ENCODE measurements around the gene MVB12A.

MVB12A gene

DNA sequence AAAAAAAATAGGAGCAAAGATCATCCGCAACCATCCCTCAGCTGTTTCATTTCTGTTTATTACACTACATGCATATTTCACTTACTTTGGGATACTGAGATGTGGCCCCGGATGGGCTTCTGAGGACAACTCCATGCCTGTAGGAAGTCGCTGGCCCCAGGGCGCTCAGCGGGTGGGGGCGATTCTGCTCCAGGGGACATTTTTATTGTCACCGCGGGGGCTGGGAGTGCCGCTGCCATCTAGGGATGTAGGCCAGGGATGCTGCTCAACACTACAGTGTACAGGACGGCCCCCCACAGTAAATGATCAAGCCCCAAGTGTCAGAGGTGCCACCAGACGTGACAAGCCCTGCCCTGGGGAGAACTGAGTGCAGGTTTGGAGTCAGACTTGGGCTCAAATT, 8.0 kb upstream of the MVB12A start:
- no peak overlapping the region for H3K14ac ChIP-seq (ENCODE audit: low read length)
- no peak overlapping the region for H2BK120ac ChIP-seq (ENCODE audit: low read depth, low read length)
- no peak overlapping the region for H3K4ac ChIP-seq (ENCODE audit: low read length)
- WGBS, 2 donors (ENCODE audit: extremely low coverage in 2 of 2, insufficient read length in 2 of 2, insufficient replicate concordance in 1 of 2) = no CpG with 5 or more reads among the region's 11 CpGs
- no peak overlapping the region for H2BK15ac ChIP-seq (ENCODE audit: low read length)
- H3K4me1 ChIP-seq (ENCODE audit: control insufficient read depth in 2 of 2, insufficient read depth in 1 of 2, low read depth in 1 of 2, low read length in 2 of 2) = peaks cover 6 to 12% of the 10 kb centered on the region in 2 donors
- no peak overlapping the region for H2BK12ac ChIP-seq (ENCODE audit: low read length)
- H2AFZ ChIP-seq (ENCODE audit: low read length) = peak overlapping the region; percentile 21
- peak overlapping the region; percentile 1 for H2AK5ac ChIP-seq (ENCODE audit: low read depth, low read length)
- no peak overlapping the region for H3K27ac ChIP-seq (replicated peaks; ENCODE audit: low read length)
- H3K9ac ChIP-seq (ENCODE audit: low read depth, low read length, poor library complexity) = no peak overlapping the region
- no peaks in the 10 kb centered on the region for H3K36me3 ChIP-seq (replicated peaks in 1 of 2; ENCODE audit: control insufficient read depth in 2 of 2, insufficient read depth in 2 of 2, low read length in 2 of 2)
- H3K9me3 ChIP-seq (replicated peaks in 1 of 2; ENCODE audit: control insufficient read depth in 2 of 2, insufficient read depth in 1 of 2, low read depth in 1 of 2, low read length in 2 of 2) = no peaks in the 10 kb centered on the region
- no peaks in the 10 kb centered on the region for H3K27me3 ChIP-seq (ENCODE audit: control insufficient read depth in 3 of 3, insufficient read depth in 3 of 3, low read depth in 1 of 3, low read length in 3 of 3)
- H2BK5ac ChIP-seq (ENCODE audit: low read length) = no peak overlapping the region
- DNase-seq (ENCODE audit: low spot score) = no peak
- no peak overlapping the region for H4K91ac ChIP-seq (ENCODE audit: low read depth, low read length, poor library complexity)
- no peaks in the 10 kb centered on the region for H3K79me1 ChIP-seq (ENCODE audit: low read depth, low read length)
- H4K8ac ChIP-seq (ENCODE audit: low read depth, low read length) = no peak overlapping the region
- no peak overlapping the region for H3K4me3 ChIP-seq (ENCODE audit: low read length in 2 of 2)
- no peak overlapping the region for H3K23ac ChIP-seq (ENCODE audit: low read depth, low read length, poor library complexity)
- H3K4me2 ChIP-seq (ENCODE audit: insufficient read depth, low read length, poor library complexity, severe bottlenecking) = no peak overlapping the region
- H3K18ac ChIP-seq (ENCODE audit: low read length) = no peak overlapping the region

- H3K23ac ChIP-seq (ENCODE audit: low read depth, low read length, poor library complexity) = no peak overlapping the region
- no peak overlapping the region for H3K14ac ChIP-seq (ENCODE audit: low read length)
- no peak overlapping the region for H3K4me3 ChIP-seq (ENCODE audit: low read length in 2 of 2)
- no peak overlapping the region for H2BK120ac ChIP-seq (ENCODE audit: low read depth, low read length)
- H2BK15ac ChIP-seq (ENCODE audit: low read length) = no peak overlapping the region
- H3K4ac ChIP-seq (ENCODE audit: low read length) = no peak overlapping the region
- no peak overlapping the region for H2AK5ac ChIP-seq (ENCODE audit: low read depth, low read length)
- no peak overlapping the region for H2BK5ac ChIP-seq (ENCODE audit: low read length)
- H3K4me1 ChIP-seq (ENCODE audit: control insufficient read depth in 2 of 2, insufficient read depth in 1 of 2, low read depth in 1 of 2, low read length in 2 of 2) = peaks cover 4 to 7% of the 10 kb centered on the region in 2 donors
- H4K8ac ChIP-seq (ENCODE audit: low read depth, low read length) = no peak overlapping the region
- H3K9me3 ChIP-seq (replicated peaks in 1 of 2; ENCODE audit: control insufficient read depth in 2 of 2, insufficient read depth in 1 of 2, low read depth in 1 of 2, low read length in 2 of 2) = no peaks in the 10 kb centered on the region
- H3K27me3 ChIP-seq (ENCODE audit: control insufficient read depth in 3 of 3, insufficient read depth in 3 of 3, low read depth in 1 of 3, low read length in 3 of 3) = no peaks in the 10 kb centered on the region
- no peak overlapping the region for H3K4me2 ChIP-seq (ENCODE audit: insufficient read depth, low read length, poor library complexity, severe bottlenecking)
- H3K27ac ChIP-seq (replicated peaks; ENCODE audit: low read length) = no peak overlapping the region
- no peak overlapping the region for H3K18ac ChIP-seq (ENCODE audit: low read length)
- H2AFZ ChIP-seq (ENCODE audit: low read length) = no peak overlapping the region
- DNase-seq (ENCODE audit: low spot score) = no peak
- H2BK12ac ChIP-seq (ENCODE audit: low read length) = no peak overlapping the region
- H4K91ac ChIP-seq (ENCODE audit: low read depth, low read length, poor library complexity) = no peak overlapping the region
- H3K9ac ChIP-seq (ENCODE audit: low read depth, low read length, poor library complexity) = no peak overlapping the region
- H3K36me3 ChIP-seq (replicated peaks in 1 of 2; ENCODE audit: control insufficient read depth in 2 of 2, insufficient read depth in 2 of 2, low read length in 2 of 2) = no peaks in the 10 kb centered on the region
- no peaks in the 10 kb centered on the region for H3K79me1 ChIP-seq (ENCODE audit: low read depth, low read length)
- WGBS, 2 donors (ENCODE audit: extremely low coverage in 2 of 2, insufficient read length in 2 of 2, insufficient replicate concordance in 1 of 2) = no CpG with 5 or more reads among the region's 8 CpGs
Observed at GRCh38 chr19:17414097-17414496, 5.8 kb upstream of the MVB12A start.

DNA sequence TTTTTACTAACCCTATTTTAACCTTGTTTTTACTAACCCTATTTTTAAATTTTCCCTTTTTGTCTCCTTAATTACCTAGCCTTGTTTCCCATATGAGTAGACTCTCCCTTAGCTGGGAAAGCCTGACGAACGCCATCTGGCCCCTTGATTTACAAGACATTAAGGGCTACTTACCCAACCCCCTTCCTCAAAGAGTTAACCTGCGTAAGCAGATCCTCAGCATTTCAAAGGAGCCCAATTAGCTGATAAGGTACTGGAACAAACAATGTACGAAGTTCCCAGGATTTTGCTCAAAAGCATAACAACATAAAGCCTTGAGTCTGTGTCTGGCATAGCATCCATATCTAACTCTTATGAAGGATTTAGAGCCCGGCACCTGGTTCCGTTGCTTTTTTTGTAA, 4.7 kb upstream of the MVB12A start:
- Histone ChIP-seq H2BK12ac (ENCODE audit: low read length) (no peak overlapping the region), H3K23ac (ENCODE audit: low read depth, low read length, poor library complexity) (no peak overlapping the region), H3K9me3 (replicated peaks in 1 of 2; ENCODE audit: control insufficient read depth in 2 of 2, insufficient read depth in 1 of 2, low read depth in 1 of 2, low read length in 2 of 2) (no peaks in the 10 kb centered on the region), H3K9ac (ENCODE audit: low read depth, low read length, poor library complexity) (no peak overlapping the region), H2BK15ac (ENCODE audit: low read length) (no peak overlapping the region), H3K18ac (ENCODE audit: low read length) (no peak overlapping the region), H2BK120ac (ENCODE audit: low read depth, low read length) (no peak overlapping the region), H3K27ac (replicated peaks; ENCODE audit: low read length) (no peak overlapping the region), H4K8ac (ENCODE audit: low read depth, low read length) (no peak overlapping the region), H3K14ac (ENCODE audit: low read length) (no peak overlapping the region), H2AFZ (ENCODE audit: low read length) (no peak overlapping the region), H3K4me3 (ENCODE audit: low read length in 2 of 2) (no peak overlapping the region), H2BK5ac (ENCODE audit: low read length) (no peak overlapping the region), H3K4ac (ENCODE audit: low read length) (no peak overlapping the region), H3K4me2 (ENCODE audit: insufficient read depth, low read length, poor library complexity, severe bottlenecking) (no peak overlapping the region), H3K27me3 (ENCODE audit: control insufficient read depth in 3 of 3, insufficient read depth in 3 of 3, low read depth in 1 of 3, low read length in 3 of 3) (no peaks in the 10 kb centered on the region), H2AK5ac (ENCODE audit: low read depth, low read length) (no peak overlapping the region), H3K4me1 (ENCODE audit: control insufficient read depth in 2 of 2, insufficient read depth in 1 of 2, low read depth in 1 of 2, low read length in 2 of 2) (peaks cover 6 to 7% of the 10 kb centered on the region in 2 donors), H3K36me3 (replicated peaks in 1 of 2; ENCODE audit: control insufficient read depth in 2 of 2, insufficient read depth in 2 of 2, low read length in 2 of 2) (no peaks in the 10 kb centered on the region), H4K91ac (ENCODE audit: low read depth, low read length, poor library complexity) (no peak overlapping the region), H3K79me1 (ENCODE audit: low read depth, low read length) (peaks cover 2% of the 10 kb centered on the region)
- DNase-seq (ENCODE audit: low spot score) = no peak
- no CpG with 5 or more reads among the region's 6 CpGs for whole genome bisulfite sequencing, 2 donors (ENCODE audit: extremely low coverage in 2 of 2, insufficient read length in 2 of 2, insufficient replicate concordance in 1 of 2)

- DNase-seq (ENCODE audit: low spot score) = no peak
- H3K27me3 ChIP-seq (ENCODE audit: control insufficient read depth in 3 of 3, insufficient read depth in 3 of 3, low read depth in 1 of 3, low read length in 3 of 3) = no peaks in the 10 kb centered on the region
- peaks cover 0 to 3% of the 10 kb centered on the region in 2 donors for H3K36me3 ChIP-seq (replicated peaks in 1 of 2; ENCODE audit: control insufficient read depth in 2 of 2, insufficient read depth in 2 of 2, low read length in 2 of 2)
- H3K9ac ChIP-seq (ENCODE audit: low read depth, low read length, poor library complexity) = no peak overlapping the region
- H4K91ac ChIP-seq (ENCODE audit: low read depth, low read length, poor library complexity) = no peak overlapping the region
- no peak overlapping the region for H2BK12ac ChIP-seq (ENCODE audit: low read length)
- no peak overlapping the region for H2AK5ac ChIP-seq (ENCODE audit: low read depth, low read length)
- H3K4me3 ChIP-seq (ENCODE audit: low read length in 2 of 2) = peak overlapping the region in 1 of 2 donors; percentile 69
- peaks cover 4% of the 10 kb centered on the region for H3K79me1 ChIP-seq (ENCODE audit: low read depth, low read length)
- H4K8ac ChIP-seq (ENCODE audit: low read depth, low read length) = no peak overlapping the region
- peak overlapping the region; percentile 79 for H2AFZ ChIP-seq (ENCODE audit: low read length)
- H3K9me3 ChIP-seq (replicated peaks in 1 of 2; ENCODE audit: control insufficient read depth in 2 of 2, insufficient read depth in 1 of 2, low read depth in 1 of 2, low read length in 2 of 2) = no peaks in the 10 kb centered on the region
- H3K4me2 ChIP-seq (ENCODE audit: insufficient read depth, low read length, poor library complexity, severe bottlenecking) = no peak overlapping the region
- no peak overlapping the region for H3K27ac ChIP-seq (replicated peaks; ENCODE audit: low read length)
- no peak overlapping the region for H3K23ac ChIP-seq (ENCODE audit: low read depth, low read length, poor library complexity)
- H3K14ac ChIP-seq (ENCODE audit: low read length) = no peak overlapping the region
- no peak overlapping the region for H3K4ac ChIP-seq (ENCODE audit: low read length)
- H2BK5ac ChIP-seq (ENCODE audit: low read length) = no peak overlapping the region
- H2BK120ac ChIP-seq (ENCODE audit: low read depth, low read length) = no peak overlapping the region
- peaks cover 3 to 14% of the 10 kb centered on the region in 2 donors for H3K4me1 ChIP-seq (ENCODE audit: control insufficient read depth in 2 of 2, insufficient read depth in 1 of 2, low read depth in 1 of 2, low read length in 2 of 2)
- no peak overlapping the region for H3K18ac ChIP-seq (ENCODE audit: low read length)
- H2BK15ac ChIP-seq (ENCODE audit: low read length) = no peak overlapping the region
- no CpG with 5 or more reads among the region's 3 CpGs for WGBS, 2 donors (ENCODE audit: extremely low coverage in 2 of 2, insufficient read length in 2 of 2, insufficient replicate concordance in 1 of 2)
Observed at GRCh38 chr19:17418710-17419109, 1.1 kb upstream of the MVB12A start.

Measured in neuronal stem cell (in vitro differentiated cells).